HepG2 (cell line): ENCODE data around the gene INPP5K. TPM values are rescaled to one million over a fixed set of nuclear protein-coding genes. Genes with fewer than 3 reads are reported as not detected.

Experiments
- ATAC-seq: fragments of 200-7000 bp; cut with Tn5 transposase; 3 replicates; pipeline ENCODE4 v1.9.1; 2020; ENCODE audit warnings: mild to moderate bottlenecking, moderate library complexity
- BruUV-seq: library from RNA; stranded (reverse); fragments of 400-500 nt; replicated peaks from 2 replicates; lab custom pipeline; 2021; lab: Mats Ljungman, UMichigan
- CTCF ChIA-PET: fragments of 300-600 bp; formaldehyde crosslinking; extraction: SDS; loops from one replicate; lab custom pipeline; 2021; ENCODE audit warnings: low total read pairs, inconsistent platforms, low intra/inter-chr PET ratio; lab: Yijun Ruan, JAX
- POLR2A ChIA-PET: fragments of 350-600 bp; sonication (Branson Sonifier 250); formaldehyde crosslinking; loops from one replicate; lab custom pipeline; 2020; ENCODE audit warnings: antibody characterized with exemption, inconsistent platforms; lab: Yijun Ruan, JAX
- DNase-seq: peaks from one replicate; pipeline ENCODE4 v3.0.0-alpha.2; 2015; ENCODE audit warnings: low spot score
- FAIRE-seq: peaks from 3 replicates; lab custom pipeline; 2011; peaks lifted over from hg19 to GRCh38; lab: Jason Lieb, UNC
- H2AFZ ChIP-seq: one replicate; pipeline ENCODE4 v1.6.1; 2011; ENCODE audit warnings: low read length, inconsistent platforms
- H3K27ac ChIP-seq: fragments of 300-600 bp; 3 replicates; pipeline ENCODE4 v1.8.0; 2011; ENCODE audit warnings: mixed run types, mild to moderate bottlenecking, mixed read lengths, low read length, inconsistent platforms; ENCODE audit not compliant: insufficient read depth; ENCODE audit errors: extremely low read length
- H3K27me3 ChIP-seq, 2 experiments: fragments of 200-600 bp in 1 of 2; 2 replicates in 1 of 2; 3 replicates in 1 of 2; pipeline versions ENCODE4 v1.6.0 to v1.8.0; 2011; ENCODE audit warnings: low read length in 2 of 2, mild to moderate bottlenecking in 2 of 2, moderate library complexity in 2 of 2, inconsistent platforms in 1 of 2; ENCODE audit not compliant: insufficient read depth in 2 of 2, control insufficient read depth in 1 of 2
- H3K36me3 ChIP-seq, 2 experiments: fragments of 200-600 bp in 1 of 2; replicated peaks in 1 of 2; 2 replicates in 1 of 2; 3 replicates in 1 of 2; pipeline versions ENCODE4 v1.5.1 to v1.8.0; 2011; ENCODE audit warnings: low read length in 2 of 2, inconsistent platforms in 1 of 2; ENCODE audit not compliant: insufficient read depth in 2 of 2, control insufficient read depth in 1 of 2
- H3K4me1 ChIP-seq: 2 replicates; pipeline ENCODE4 v1.5.1; 2012; ENCODE audit warnings: low read length, inconsistent platforms; ENCODE audit not compliant: insufficient read depth
- H3K4me2 ChIP-seq: 2 replicates; pipeline ENCODE4 v1.6.0; 2011; ENCODE audit warnings: low read depth, low read length, inconsistent platforms
- H3K4me3 ChIP-seq, 3 experiments: fragments of 200-600 bp in 1 of 3; sonication (generic), shearing (Covaris generic) in 1 of 3; replicated peaks in 1 of 3; 2 replicates each; pipeline ENCODE4 v1.5.1; 2011 to 2016; ENCODE audit warnings: low read length in 3 of 3, inconsistent platforms in 2 of 3, low read depth in 2 of 3, mild to moderate bottlenecking in 2 of 3, control low read depth in 1 of 3, mixed read lengths in 1 of 3; ENCODE audit not compliant: insufficient read depth in 1 of 3
- H3K79me2 ChIP-seq: one replicate; pipeline ENCODE4 v1.6.1; 2011; ENCODE audit warnings: low read length, inconsistent platforms; ENCODE audit not compliant: insufficient read depth
- H3K9ac ChIP-seq: 2 replicates; pipeline ENCODE4 v1.6.0; 2011; ENCODE audit warnings: mild to moderate bottlenecking, low read depth, low read length, inconsistent platforms; ENCODE audit not compliant: insufficient read depth
- H3K9me3 ChIP-seq: 2 replicates; pipeline ENCODE4 v1.5.1; 2012; ENCODE audit warnings: mild to moderate bottlenecking, low read length
- H4K20me1 ChIP-seq: 2 replicates; pipeline ENCODE4 v1.6.0; 2011; ENCODE audit warnings: inconsistent platforms, mild to moderate bottlenecking, low read length, moderate library complexity; ENCODE audit not compliant: insufficient read depth
- ATAD3A ChIP-seq: sonication (generic); formaldehyde crosslinking; IDR thresholded peaks from 2 replicates; pipeline ENCODE4 v1.4.0; 2020; ENCODE audit warnings: missing genetic modification reagents
- HNRNPL ChIP-seq: fragments of 200-400 bp; formaldehyde crosslinking; IDR thresholded peaks from 2 replicates; pipeline ENCODE4 v1.6.1; 2017; ENCODE audit warnings: mild to moderate bottlenecking, low read depth, low read length
- ISX ChIP-seq: sonication (generic); formaldehyde crosslinking; conservative IDR thresholded peaks from 2 replicates; pipeline ENCODE4 v1.5.0; 2020; ENCODE audit warnings: missing genetic modification reagents
- JUND ChIP-seq: sonication (generic); formaldehyde crosslinking; IDR thresholded peaks from 2 replicates; pipeline ENCODE4 v1.8.0; 2022; ENCODE audit warnings: mild to moderate bottlenecking, missing genetic modification reagents
- POGZ ChIP-seq: sonication (generic); formaldehyde crosslinking; IDR thresholded peaks from 2 replicates; pipeline ENCODE4 v1.4.0; 2020; ENCODE audit warnings: mild to moderate bottlenecking, missing genetic modification reagents
- SAP130 ChIP-seq: IDR thresholded peaks from 2 replicates; pipeline ENCODE4 v1.6.1; 2016; ENCODE audit warnings: low read depth
- SMAD1 ChIP-seq: sonication (generic); formaldehyde crosslinking; IDR thresholded peaks from 2 replicates; pipeline ENCODE4 v1.4.0; 2020; ENCODE audit warnings: missing genetic modification reagents, low read depth, mild to moderate bottlenecking, borderline replicate concordance
- SMC3 ChIP-seq: IDR thresholded peaks from 2 replicates; pipeline ENCODE4 v1.6.1; 2011; ENCODE audit warnings: low read length, improper control_type of control experiment
- SNAI1 ChIP-seq: sonication (generic); formaldehyde crosslinking; IDR thresholded peaks from 2 replicates; pipeline ENCODE4 v1.5.0; 2020; ENCODE audit warnings: mild to moderate bottlenecking, missing genetic modification reagents, borderline replicate concordance
- SP1 ChIP-seq, 2 experiments: fragments of 450-650 bp in 1 of 2; sonication (generic) in 1 of 2; formaldehyde crosslinking in 1 of 2; IDR thresholded peaks; 2 replicates each; pipeline versions ENCODE4 v1.4.0 to v1.6.1; 2016 to 2020; ENCODE audit warnings: missing genetic modification reagents in 1 of 2
- TGIF2 ChIP-seq: IDR thresholded peaks from 2 replicates; pipeline ENCODE4 v1.6.1; 2016; ENCODE audit warnings: control low read depth, missing compliant biosample characterization
- ZNF10 ChIP-seq: sonication (generic); formaldehyde crosslinking; IDR thresholded peaks from 2 replicates; pipeline ENCODE4 v1.4.0; 2020; ENCODE audit warnings: mild to moderate bottlenecking, low read depth, missing genetic modification reagents, borderline replicate concordance
- ZNF232 ChIP-seq: sonication (generic); formaldehyde crosslinking; IDR thresholded peaks from 2 replicates; pipeline ENCODE4 v1.4.0; 2020; ENCODE audit warnings: missing genetic modification reagents, borderline replicate concordance
- ZNF331 ChIP-seq: sonication (generic); formaldehyde crosslinking; IDR thresholded peaks from 2 replicates; pipeline ENCODE4 v1.4.0; 2020; ENCODE audit warnings: missing genetic modification reagents
- ZNF460 ChIP-seq: sonication (generic); formaldehyde crosslinking; IDR thresholded peaks from 2 replicates; pipeline ENCODE4 v1.5.1; 2020; ENCODE audit warnings: missing genetic modification reagents, mild to moderate bottlenecking, borderline replicate concordance
- ZNF724P ChIP-seq: sonication (generic); formaldehyde crosslinking; IDR thresholded peaks from 2 replicates; pipeline ENCODE4 v1.8.0; 2022; ENCODE audit warnings: missing genetic modification reagents, borderline replicate concordance
- ZNF772 ChIP-seq: sonication (generic); formaldehyde crosslinking; IDR thresholded peaks from 2 replicates; pipeline ENCODE4 v1.5.0; 2020; ENCODE audit warnings: mild to moderate bottlenecking, missing genetic modification reagents
- ZNF850 ChIP-seq: sonication (generic); formaldehyde crosslinking; conservative IDR thresholded peaks from 2 replicates; pipeline ENCODE4 v1.9.0; 2021; ENCODE audit warnings: mild to moderate bottlenecking, missing genetic modification reagents
- ZSCAN20 ChIP-seq: sonication (generic); formaldehyde crosslinking; IDR thresholded peaks from 2 replicates; pipeline ENCODE4 v1.4.0; 2020; ENCODE audit warnings: missing genetic modification reagents, mild to moderate bottlenecking, borderline replicate concordance
- WGBS: methylation state at CpG from one replicate; pipeline ENCODE4 v1.1.6; 2017; ENCODE audit warnings: low lambda C conversion rate; 5-methylcytosine and 5-hydroxymethylcytosine counted together
- in situ Hi-C: cut with HindIII; loops from 2 replicates; pipeline ENCODE4 v1.10.0; 2017; ENCODE audit warnings: low pct_unique_long_range_greater_than_20kb; ENCODE audit not compliant: extremely low pct_ligation_motif_present
- intact Hi-C: fragments of 100-400 bp; cut with micrococcal nuclease; formaldehyde crosslinking; loops from one replicate; pipeline ENCODE4 v1.10.0; 2022; ENCODE audit not compliant: unreplicated experiment
- polyA plus RNA-seq, 8 experiments: library from polyadenylated mRNA; depleted of rRNA in 3 of 8; stranded (reverse) in 7 of 8; unstranded in 1 of 8; fragments of >200 nt; fragmentation: Illumina TruSeq in 4 of 8; extraction: Trizol in 4 of 8; gene quantifications; 2 replicates each; pipeline versions ENCODE4 v1.2.1 to v1.2.3, GENCODE V29; 2011 to 2016; ENCODE audit warnings: low read depth in 4 of 8, missing spikeins in 1 of 8, mixed read lengths in 1 of 8; ENCODE audit not compliant: insufficient read depth in 1 of 8
- total RNA-seq, 5 experiments: library from RNA; depleted of rRNA; stranded (reverse); fragments of >200 nt; fragmentation: Illumina TruSeq; extraction: Trizol; gene quantifications; 2 replicates each; pipeline ENCODE4 v1.2.3, GENCODE V29; 2016; ENCODE audit warnings: low read depth in 1 of 5
- TF ChIP-seq, protein P1 (sequence below): sonication (generic); formaldehyde crosslinking; IDR thresholded peaks from 2 replicates; pipeline ENCODE4 v1.9.0; 2022; ENCODE audit warnings: low read depth, missing genetic modification reagents

The INPP5K gene
- total and polyA plus RNA-seq, 2 of the 13 experiments (the other 11 are each of a cell fraction or from before 2014, with no cell fraction given): 4.8 to 9.6 TPM

DNA sequence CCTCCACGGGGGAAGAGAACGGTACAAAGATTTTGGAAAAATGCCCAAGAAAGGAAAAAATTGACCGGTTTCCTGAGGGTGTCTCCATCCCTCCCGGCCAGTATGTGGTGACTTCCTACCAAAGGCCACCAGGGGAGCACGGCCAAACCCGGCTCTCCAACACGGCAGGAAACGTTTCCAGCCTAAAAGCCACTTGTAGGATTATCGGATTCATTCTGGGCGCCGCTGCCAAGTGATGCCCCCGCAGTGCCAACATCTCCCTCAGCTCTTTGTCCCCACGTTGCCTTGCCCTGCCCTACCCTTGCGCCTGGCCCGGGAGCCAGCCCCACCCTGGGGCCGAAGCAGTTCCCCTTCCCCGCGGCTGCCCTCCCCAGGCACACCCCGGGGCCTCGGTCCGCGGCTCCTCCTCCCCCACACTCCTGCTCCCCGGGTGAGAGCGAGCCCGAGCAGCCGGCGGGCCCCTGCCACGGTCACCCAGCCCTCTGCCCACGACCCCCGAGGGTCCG lies 61.1 kb downstream of the INPP5K start:
- POLR2A ChIA-PET: interaction anchor here (1.1 to 3.0 kb wide), 5 partner anchors 13 to 61 kb away, joined by 4 to 21 read pairs (median 17); partner anchors contain the start of genes INPP5K and MYO1C
- no peaks in the 10 kb centered on the region; a peak in 1 of 5 replicates for H3K27me3 ChIP-seq
- CTCF ChIA-PET: interaction anchor here (2.3 kb wide), 1 partner anchor 60 kb away, joined by 7 read pairs; no protein-coding TSS in a partner anchor
- TF ChIP-seq ZNF232 (CRISPR knock-in tag) (0 out of 2 replicates have a peak, but pooled peaks have one; percentile 20), ZNF772 (CRISPR knock-in tag) (peak; percentile 18; the same call in 1 of the 2 replicates), ZSCAN20 (CRISPR knock-in tag) (no peak), SNAI1 (CRISPR knock-in tag) (0 out of 2 replicates have a peak, but pooled peaks have one; percentile 37), ZNF10 (CRISPR knock-in tag) (no peak), ISX (no peak), ATAD3A (CRISPR knock-in tag) (no peak), SMC3 (peak; percentile 47; the same call in 1 of the 2 replicates), JUND (CRISPR knock-in tag) (no peak), ZNF460 (CRISPR knock-in tag) (no peak), SMAD1 (CRISPR knock-in tag) (no peak), SAP130 (CRISPR knock-in tag) (peak; percentile 35; the same call in 1 of the 2 replicates), TGIF2 (CRISPR knock-in tag) (no peak; the same call in 1 of the 2 replicates), ZNF850 (CRISPR knock-in tag) (no peak), SP1 (IDR thresholded peaks at IDR 0.05) (no peak), SP1 (CRISPR knock-in tag; IDR thresholded peaks at IDR 0.05) (0 out of 2 replicates have a peak, but pooled peaks have one; percentile 9), ZNF331 (CRISPR knock-in tag) (no peak), HNRNPL (0 out of 2 replicates have a peak, but pooled peaks have one; percentile 23), POGZ (CRISPR knock-in tag) (0 out of 2 replicates have a peak, but pooled peaks have one; percentile 15), ZNF724P (no peak)
- TF ChIP-seq, protein P1, sequence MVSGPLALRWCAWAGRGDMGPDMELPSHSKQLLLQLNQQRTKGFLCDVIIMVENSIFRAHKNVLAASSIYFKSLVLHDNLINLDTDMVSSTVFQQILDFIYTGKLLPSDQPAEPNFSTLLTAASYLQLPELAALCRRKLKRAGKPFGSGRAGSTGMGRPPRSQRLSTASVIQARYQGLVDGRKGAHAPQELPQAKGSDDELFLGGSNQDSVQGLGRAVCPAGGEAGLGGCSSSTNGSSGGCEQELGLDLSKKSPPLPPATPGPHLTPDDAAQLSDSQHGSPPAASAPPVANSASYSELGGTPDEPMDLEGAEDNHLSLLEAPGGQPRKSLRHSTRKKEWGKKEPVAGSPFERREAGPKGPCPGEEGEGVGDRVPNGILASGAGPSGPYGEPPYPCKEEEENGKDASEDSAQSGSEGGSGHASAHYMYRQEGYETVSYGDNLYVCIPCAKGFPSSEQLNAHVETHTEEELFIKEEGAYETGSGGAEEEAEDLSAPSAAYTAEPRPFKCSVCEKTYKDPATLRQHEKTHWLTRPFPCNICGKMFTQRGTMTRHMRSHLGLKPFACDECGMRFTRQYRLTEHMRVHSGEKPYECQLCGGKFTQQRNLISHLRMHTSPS (CRISPR knock-in tag): no peak

More for the DNA sequence above, 61.1 kb downstream of the INPP5K start:
- FAIRE-seq (peak; percentile 48), ATAC-seq (peak; percentile 64), DNase-seq (peak; percentile 62)
- H3K4me1 ChIP-seq: peaks cover 49% of the 10 kb centered on the region
- H3K9ac ChIP-seq: peak overlapping the region; percentile 98
- peak overlapping the region; percentile 89 to 99 (median 98) for H3K4me3 ChIP-seq
- peak overlapping the region; percentile 85 for H3K4me2 ChIP-seq
- 2% methylated on average over 27 of the region's 31 CpGs for WGBS
- peaks cover 13% of the 10 kb centered on the region; the same call in 1 of the 2 replicates for H4K20me1 ChIP-seq
- H2AFZ ChIP-seq: no peak overlapping the region
- in situ Hi-C loops: no loop called here
- peak overlapping the region; percentile 99 for H3K27ac ChIP-seq
- peaks cover 54% of the 10 kb centered on the region for H3K79me2 ChIP-seq
- H3K9me3 ChIP-seq: no peaks in the 10 kb centered on the region
- BruUV-seq: no TSS peak
- intact Hi-C loops: loop anchor here (1.0 kb wide), 2 partner anchors 36 to 60 kb away; no protein-coding TSS in a partner anchor
- no peaks in the 10 kb centered on the region for H3K36me3 ChIP-seq
